HCT116 (cell line): Measurements from ENCODE around the gene SCGB1A1. TPM values are rescaled to one million over a fixed set of nuclear protein-coding genes. Genes with fewer than 3 reads are reported as not detected.

ENCODE experiments used
- ATAC-seq: fragments of 200-7000 bp; cut with Tn5 transposase; 2 replicates; pipeline ENCODE4 v1.9.1; 2020; ENCODE audit warnings: mild to moderate bottlenecking, moderate library complexity
- BruUV-seq: library from RNA; stranded (reverse); fragments of 400-500 nt; replicated peaks from 2 replicates; lab custom pipeline; 2021; lab: Mats Ljungman, UMichigan
- CTCF ChIA-PET: fragments of 300-600 bp; sonication (Branson Sonifier 250); formaldehyde crosslinking; loops from one replicate; lab custom pipeline; 2021; ENCODE audit warnings: antibody characterized with exemption; lab: Charles Lee
- POLR2A ChIA-PET: fragments of 300-600, 350-600 bp; sonication (Branson Sonifier 250); formaldehyde crosslinking; loops from one replicate; lab custom pipeline; 2021; ENCODE audit warnings: antibody characterized with exemption; lab: Charles Lee
- RAD21 ChIA-PET, 2 experiments: fragments of 300-600 bp; sonication (Branson Sonifier 250); formaldehyde crosslinking; loops; one replicate each; lab custom pipeline; 2023; ENCODE audit warnings: low total read pairs in 2 of 2; ENCODE audit not compliant: uncharacterized antibody in 2 of 2, unreplicated experiment in 2 of 2, low non-redundant PET in 1 of 2; lab: Charles Lee
- DNase-seq: peaks from one replicate; pipeline ENCODE4 v3.0.0-alpha.2; 2010; ENCODE audit warnings: low read depth, low spot score
- H2AFZ ChIP-seq: fragments of 200-600 bp; shearing (Covaris generic), sonication (generic); 2 replicates; pipeline ENCODE4 v1.6.1; 2017; ENCODE audit warnings: low read depth, mixed run types, mixed read lengths, antibody characterized with exemption, low read length; ENCODE audit not compliant: poor library complexity, severe bottlenecking
- H3K27ac ChIP-seq: 2 replicates; pipeline ENCODE4 v1.5.1; 2012; ENCODE audit warnings: low read depth, low read length
- H3K27me3 ChIP-seq: fragments of 200-600 bp; sonication (generic); 2 replicates; pipeline ENCODE4 v1.6.1; 2016; ENCODE audit warnings: mixed run types, low read length, mixed read lengths; ENCODE audit not compliant: insufficient read depth
- H3K36me3 ChIP-seq, 2 experiments: fragments of 200-500 bp in 1 of 2; fragments of 200-600 bp in 1 of 2; sonication (Bioruptor generic) in 1 of 2; sonication (generic) in 1 of 2; 2 replicates each; pipeline versions ENCODE4 v1.5.1 to v1.6.1; 2014 to 2016; ENCODE audit warnings: low read length in 2 of 2, inconsistent platforms in 1 of 2, mixed read lengths in 1 of 2, mixed run types in 1 of 2; ENCODE audit not compliant: insufficient read depth in 2 of 2, control insufficient read depth in 1 of 2
- H3K4me1 ChIP-seq, 2 experiments: fragments of 200-600 bp in 1 of 2; sonication (generic) in 1 of 2; 2 replicates each; pipeline versions ENCODE4 v1.5.1 to v1.6.1; 2012 to 2017; ENCODE audit warnings: low read length in 2 of 2, inconsistent platforms in 1 of 2, mild to moderate bottlenecking in 1 of 2, mixed read lengths in 1 of 2, mixed run types in 1 of 2, moderate library complexity in 1 of 2; ENCODE audit not compliant: insufficient read depth in 2 of 2, control insufficient read depth in 1 of 2
- H3K4me2 ChIP-seq: fragments of 200-600 bp; sonication (generic); 2 replicates; pipeline ENCODE4 v1.6.1; 2017; ENCODE audit warnings: mixed run types, low read length, mixed read lengths
- H3K4me3 ChIP-seq, 2 experiments: fragments of 200-600 bp in 1 of 2; sonication (generic) in 1 of 2; replicated peaks in 1 of 2; 2 replicates each; pipeline ENCODE4 v1.5.1; 2011 to 2016; ENCODE audit warnings: low read length in 2 of 2, control low read depth in 1 of 2, low read depth in 1 of 2, mild to moderate bottlenecking in 1 of 2, mixed read lengths in 1 of 2, mixed run types in 1 of 2
- H3K79me2 ChIP-seq: fragments of 200-600 bp; sonication (generic); 2 replicates; pipeline ENCODE4 v1.6.1; 2017; ENCODE audit warnings: mild to moderate bottlenecking, mixed run types, low read length, moderate library complexity, mixed read lengths; ENCODE audit not compliant: insufficient read depth
- H3K9ac ChIP-seq: fragments of 200-600 bp; sonication (generic); 2 replicates; pipeline ENCODE4 v1.6.1; 2016; ENCODE audit warnings: low read length, mixed read lengths
- H3K9me2 ChIP-seq: fragments of 200-600 bp; sonication (generic), shearing (Covaris generic); 2 replicates; pipeline ENCODE4 v1.6.1; 2017; ENCODE audit warnings: mixed run types, mild to moderate bottlenecking, moderate library complexity; ENCODE audit not compliant: insufficient read depth
- H3K9me3 ChIP-seq, 2 experiments: fragments of 200-500 bp in 1 of 2; fragments of 200-600 bp in 1 of 2; sonication (Bioruptor generic) in 1 of 2; sonication (generic) in 1 of 2; 2 replicates each; pipeline ENCODE4 v1.6.1; 2014 to 2017; ENCODE audit warnings: low read length in 2 of 2, mixed read lengths in 2 of 2, inconsistent platforms in 1 of 2, low read depth in 1 of 2, mild to moderate bottlenecking in 1 of 2, mixed run types in 1 of 2, moderate library complexity in 1 of 2; ENCODE audit not compliant: control insufficient read depth in 1 of 2, insufficient read depth in 1 of 2
- H4K20me1 ChIP-seq: fragments of 200-600 bp; sonication (generic), shearing (Covaris generic); 2 replicates; pipeline ENCODE4 v1.6.1; 2017; ENCODE audit warnings: mixed run types, mild to moderate bottlenecking, moderate library complexity; ENCODE audit not compliant: insufficient read depth
- ATF3 ChIP-seq: IDR thresholded peaks from 2 replicates; pipeline ENCODE4 v1.6.1; 2012
- CBX3 ChIP-seq: IDR thresholded peaks from 2 replicates; pipeline ENCODE4 v1.6.1; 2012; ENCODE audit warnings: low read depth
- EGR1 ChIP-seq: IDR thresholded peaks from 2 replicates; pipeline ENCODE4 v1.6.1; 2012; ENCODE audit warnings: low read depth
- EZH2 ChIP-seq: fragments of 200-600 bp; sonication (generic); IDR thresholded peaks from 2 replicates; pipeline ENCODE4 v1.6.1; 2017; ENCODE audit warnings: antibody characterized with exemption, mixed run types
- JUND ChIP-seq: IDR thresholded peaks from 2 replicates; pipeline ENCODE4 v1.6.1; 2012
- POLR2AphosphoS5 ChIP-seq: IDR thresholded peaks from 2 replicates; pipeline ENCODE4 v1.6.1; 2011; ENCODE audit warnings: mild to moderate bottlenecking, low read depth, low read length, moderate library complexity
- REST ChIP-seq: IDR thresholded peaks from 2 replicates; pipeline ENCODE4 v1.6.1; 2012; ENCODE audit warnings: low read depth
- SIN3A ChIP-seq: IDR thresholded peaks from 2 replicates; pipeline ENCODE4 v1.6.1; 2012; ENCODE audit warnings: low read depth
- SP1 ChIP-seq: IDR thresholded peaks from 2 replicates; pipeline ENCODE4 v1.6.1; 2012; ENCODE audit warnings: low read depth
- YY1 ChIP-seq: IDR thresholded peaks from 2 replicates; pipeline ENCODE4 v1.6.1; 2011; ENCODE audit warnings: low read length, low read depth, moderate library complexity, mild to moderate bottlenecking; ENCODE audit not compliant: insufficient replicate concordance; ENCODE audit errors: extremely low read depth
- ZBTB33 ChIP-seq: IDR thresholded peaks from 2 replicates; pipeline ENCODE4 v1.6.1; 2011; ENCODE audit warnings: mild to moderate bottlenecking, low read length, moderate library complexity; ENCODE audit not compliant: insufficient replicate concordance; ENCODE audit errors: extremely low read depth
- ZFX ChIP-seq: fragments of 450-650 bp; IDR thresholded peaks from 2 replicates; pipeline ENCODE4 v1.6.1; 2017
- intact Hi-C: fragments of 100-400 bp; cut with micrococcal nuclease; formaldehyde crosslinking; loops from 2 replicates; pipeline ENCODE4 v1.10.0; 2022
- total RNA-seq: library from RNA; stranded (reverse); gene quantifications from one replicate; pipeline ENCODE4 v1.2.1, GENCODE V29; 2021; ENCODE audit not compliant: unreplicated experiment

The SCGB1A1 gene
- total RNA-seq, 1 experiment from 2014 or later = 2.0 TPM

GRCh38 chr11:62433141-62433903 is 14.5 kb downstream of the SCGB1A1 start:
- Histone ChIP-seq H3K27ac (no peak overlapping the region), H3K4me1 (no peaks in the 10 kb centered on the region), H2AFZ (no peak overlapping the region), H3K4me2 (no peak overlapping the region), H3K27me3 (no peaks in the 10 kb centered on the region), H3K9ac (no peak overlapping the region), H4K20me1 (no peaks in the 10 kb centered on the region), H3K9me2 (no peaks in the 10 kb centered on the region), H3K9me3 (no peaks in the 10 kb centered on the region), H3K4me3 (no peak overlapping the region), H3K79me2 (no peaks in the 10 kb centered on the region), H3K36me3 (no peaks in the 10 kb centered on the region)
- intact Hi-C loops = no loop called here
- TF ChIP-seq SP1 (no peak), REST (no peak), POLR2AphosphoS5 (no peak), ZFX (no peak), EZH2 (no peak), ZBTB33 (no peak), SIN3A (no peak), ATF3 (no peak), YY1 (no peak), JUND (no peak), CBX3 (no peak), EGR1 (no peak)
- no peak for DNase-seq
- no TSS peak for BruUV-seq
- ChIA-PET POLR2A (no interaction called here), RAD21 (no interaction called here), CTCF (interaction anchor here (2.0 kb wide), 1 partner anchor 9 kb away, joined by 9 read pairs; no protein-coding TSS in a partner anchor)
- ATAC-seq = no peak
